AG09309 (cell line): ENCODE data around the gene EXOC2.
"Not testable (repeated sequence)": the region's sequence is repeated elsewhere in the genome, so short reads cannot be mapped to it uniquely, and the experiment has no call there.

Experiments used
- DNase-seq: peaks from one replicate; pipeline ENCODE4 v3.0.0-alpha.2; 2010; ENCODE audit warnings: low read depth
- H3K4me3 ChIP-seq: 2 replicates; pipeline ENCODE4 v1.5.1; 2011; ENCODE audit warnings: mild to moderate bottlenecking, low read depth, low read length, moderate library complexity; ENCODE audit not compliant: control insufficient read depth
- TF ChIP-seq, protein P1 (sequence below): IDR thresholded peaks from 2 replicates; pipeline ENCODE4 v1.5.1; 2011; ENCODE audit warnings: mild to moderate bottlenecking, low read depth, low read length, inconsistent platforms; ENCODE audit not compliant: insufficient read depth, control insufficient read depth; ENCODE audit errors: missing control alignments

The EXOC2 gene

DNA sequence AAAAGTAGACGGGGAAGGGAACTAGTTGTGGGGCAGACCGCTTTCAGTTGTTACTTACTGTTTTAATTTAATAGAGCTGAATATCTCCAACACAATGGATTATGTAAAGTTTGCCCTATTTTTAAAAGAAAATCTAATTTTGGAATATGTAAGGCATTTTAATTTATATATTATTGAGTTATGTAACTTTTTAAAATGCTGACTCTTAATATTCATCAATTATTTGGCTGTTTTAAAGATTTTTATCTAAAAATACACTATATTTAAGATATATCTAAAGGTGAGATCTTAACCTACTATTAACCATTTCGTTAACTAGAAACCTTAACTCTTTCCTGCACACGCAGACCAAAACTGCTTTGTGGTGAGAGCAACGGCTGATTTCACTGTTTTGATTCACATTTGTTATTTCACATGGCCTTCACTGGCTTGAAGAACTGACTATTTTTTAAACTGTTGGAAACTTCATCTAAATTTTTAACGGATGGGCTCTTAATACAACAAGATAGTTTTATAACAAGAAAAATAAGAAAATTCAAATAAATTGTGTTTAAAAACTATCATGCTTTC is 123.9 kb downstream of the EXOC2 start:
- no peak for DNase-seq
- TF ChIP-seq, protein P1, sequence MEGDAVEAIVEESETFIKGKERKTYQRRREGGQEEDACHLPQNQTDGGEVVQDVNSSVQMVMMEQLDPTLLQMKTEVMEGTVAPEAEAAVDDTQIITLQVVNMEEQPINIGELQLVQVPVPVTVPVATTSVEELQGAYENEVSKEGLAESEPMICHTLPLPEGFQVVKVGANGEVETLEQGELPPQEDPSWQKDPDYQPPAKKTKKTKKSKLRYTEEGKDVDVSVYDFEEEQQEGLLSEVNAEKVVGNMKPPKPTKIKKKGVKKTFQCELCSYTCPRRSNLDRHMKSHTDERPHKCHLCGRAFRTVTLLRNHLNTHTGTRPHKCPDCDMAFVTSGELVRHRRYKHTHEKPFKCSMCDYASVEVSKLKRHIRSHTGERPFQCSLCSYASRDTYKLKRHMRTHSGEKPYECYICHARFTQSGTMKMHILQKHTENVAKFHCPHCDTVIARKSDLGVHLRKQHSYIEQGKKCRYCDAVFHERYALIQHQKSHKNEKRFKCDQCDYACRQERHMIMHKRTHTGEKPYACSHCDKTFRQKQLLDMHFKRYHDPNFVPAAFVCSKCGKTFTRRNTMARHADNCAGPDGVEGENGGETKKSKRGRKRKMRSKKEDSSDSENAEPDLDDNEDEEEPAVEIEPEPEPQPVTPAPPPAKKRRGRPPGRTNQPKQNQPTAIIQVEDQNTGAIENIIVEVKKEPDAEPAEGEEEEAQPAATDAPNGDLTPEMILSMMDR = no peak
- H3K4me3 ChIP-seq = no peak overlapping the region

- no peak for DNase-seq
- H3K4me3 ChIP-seq = no peak overlapping the region
These were observed 124.9 kb downstream of the EXOC2 start for GRCh38 chr6:568085-568484.

DNA sequence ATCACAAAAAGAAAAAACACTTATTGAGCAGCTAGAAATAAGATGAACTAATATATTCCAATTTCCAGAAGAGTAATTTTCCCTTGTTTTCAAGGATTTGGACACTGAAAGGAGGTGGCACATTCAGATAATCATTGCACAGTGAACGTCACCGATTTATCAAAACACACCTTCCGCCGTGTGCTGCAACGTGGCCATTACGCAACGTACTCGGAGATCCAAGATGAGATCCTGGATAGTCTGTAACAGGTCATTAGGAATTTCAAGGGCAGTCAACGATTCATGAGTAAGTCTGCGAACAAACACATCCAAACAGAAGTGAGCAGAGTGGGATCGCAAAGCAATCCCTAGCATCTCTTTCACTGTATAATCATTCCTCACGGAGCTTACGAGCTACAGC is 129.1 kb downstream of the EXOC2 start:
- no peak overlapping the region for H3K4me3 ChIP-seq
- TF ChIP-seq, protein P1 = no peak
- no peak for DNase-seq

More at GRCh38 chr6:568085-568484, 124.9 kb downstream of the EXOC2 start:
- TF ChIP-seq, protein P1 = no peak

GRCh38 chr6:562052-562676 is 130.8 kb downstream of the EXOC2 start:
- TF ChIP-seq, protein P1 = no peak
- DNase-seq = no peak
- no peak overlapping the region for H3K4me3 ChIP-seq

DNA sequence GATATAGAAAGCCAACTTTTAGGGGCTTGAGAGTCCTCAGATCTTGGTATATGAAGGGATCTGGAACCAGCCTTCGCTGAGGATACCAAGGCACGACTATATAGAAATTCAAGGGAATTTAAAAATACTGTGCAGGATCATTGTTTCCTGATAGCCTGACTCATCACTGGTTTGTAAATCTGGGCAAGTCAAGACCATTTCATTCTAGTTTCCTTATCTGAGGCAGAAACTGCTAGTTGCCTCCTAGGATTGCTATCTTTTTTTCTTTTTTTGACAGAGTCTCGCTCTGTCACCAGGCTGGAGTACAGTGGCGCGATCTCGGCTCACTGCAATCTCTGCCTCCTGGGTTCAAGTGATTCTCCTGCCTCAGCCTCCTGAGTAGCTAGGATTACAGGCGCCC is 131.6 kb downstream of the EXOC2 start:
- H3K4me3 ChIP-seq, DNase-seq: not testable (repeated sequence)

GRCh38 chr6:558959-559358 is 134.0 kb downstream of the EXOC2 start:
- no peak for DNase-seq
- TF ChIP-seq, protein P1 = no peak
- no peak overlapping the region for H3K4me3 ChIP-seq

GRCh38 chr6:558089-558488 is 134.8 kb downstream of the EXOC2 start:
- no peak overlapping the region for H3K4me3 ChIP-seq
- DNase-seq = no peak
- TF ChIP-seq, protein P1 = no peak
